ENCODE results near the gene ATRNL1. TPM values are rescaled to one million over a fixed set of nuclear protein-coding genes. Genes with fewer than 3 reads are reported as not detected.

The ATRNL1 gene
- total and polyA plus RNA-seq, 2 experiments from 2014 or later, result 4.8 to 29.7 TPM

- H3K27ac ChIP-seq (ENCODE audit: low read depth), result no peak overlapping the region
- H3K4me2 ChIP-seq, result no peak overlapping the region
- TF ChIP-seq ZNF331 (CRISPR knock-in tag; IDR thresholded peaks at IDR 0.05; ENCODE audit: low read depth) (no peak), NANOG (IDR thresholded peaks at IDR 0.05; ENCODE audit: borderline replicate concordance) (no peak), CREB1 (CRISPR knock-in tag; IDR thresholded peaks at IDR 0.05; ENCODE audit: low read depth) (no peak), POLR2AphosphoS5 (IDR thresholded peaks at IDR 0.05; ENCODE audit: low read depth) (no peak), JUNB (IDR thresholded peaks at IDR 0.05; ENCODE audit: unreplicated experiment) (no peak), ZNF114 (CRISPR knock-in tag; IDR thresholded peaks at IDR 0.05) (no peak), EZH2phosphoT487 (IDR thresholded peaks at IDR 0.05; ENCODE audit: unreplicated experiment) (no peak), STAT1 (IDR thresholded peaks at IDR 0.05; ENCODE audit: unreplicated experiment) (no peak), EZH2 (IDR thresholded peaks at IDR 0.05; ENCODE audit: low read depth, unreplicated experiment) (no peak)
- TF ChIP-seq, protein P1, sequence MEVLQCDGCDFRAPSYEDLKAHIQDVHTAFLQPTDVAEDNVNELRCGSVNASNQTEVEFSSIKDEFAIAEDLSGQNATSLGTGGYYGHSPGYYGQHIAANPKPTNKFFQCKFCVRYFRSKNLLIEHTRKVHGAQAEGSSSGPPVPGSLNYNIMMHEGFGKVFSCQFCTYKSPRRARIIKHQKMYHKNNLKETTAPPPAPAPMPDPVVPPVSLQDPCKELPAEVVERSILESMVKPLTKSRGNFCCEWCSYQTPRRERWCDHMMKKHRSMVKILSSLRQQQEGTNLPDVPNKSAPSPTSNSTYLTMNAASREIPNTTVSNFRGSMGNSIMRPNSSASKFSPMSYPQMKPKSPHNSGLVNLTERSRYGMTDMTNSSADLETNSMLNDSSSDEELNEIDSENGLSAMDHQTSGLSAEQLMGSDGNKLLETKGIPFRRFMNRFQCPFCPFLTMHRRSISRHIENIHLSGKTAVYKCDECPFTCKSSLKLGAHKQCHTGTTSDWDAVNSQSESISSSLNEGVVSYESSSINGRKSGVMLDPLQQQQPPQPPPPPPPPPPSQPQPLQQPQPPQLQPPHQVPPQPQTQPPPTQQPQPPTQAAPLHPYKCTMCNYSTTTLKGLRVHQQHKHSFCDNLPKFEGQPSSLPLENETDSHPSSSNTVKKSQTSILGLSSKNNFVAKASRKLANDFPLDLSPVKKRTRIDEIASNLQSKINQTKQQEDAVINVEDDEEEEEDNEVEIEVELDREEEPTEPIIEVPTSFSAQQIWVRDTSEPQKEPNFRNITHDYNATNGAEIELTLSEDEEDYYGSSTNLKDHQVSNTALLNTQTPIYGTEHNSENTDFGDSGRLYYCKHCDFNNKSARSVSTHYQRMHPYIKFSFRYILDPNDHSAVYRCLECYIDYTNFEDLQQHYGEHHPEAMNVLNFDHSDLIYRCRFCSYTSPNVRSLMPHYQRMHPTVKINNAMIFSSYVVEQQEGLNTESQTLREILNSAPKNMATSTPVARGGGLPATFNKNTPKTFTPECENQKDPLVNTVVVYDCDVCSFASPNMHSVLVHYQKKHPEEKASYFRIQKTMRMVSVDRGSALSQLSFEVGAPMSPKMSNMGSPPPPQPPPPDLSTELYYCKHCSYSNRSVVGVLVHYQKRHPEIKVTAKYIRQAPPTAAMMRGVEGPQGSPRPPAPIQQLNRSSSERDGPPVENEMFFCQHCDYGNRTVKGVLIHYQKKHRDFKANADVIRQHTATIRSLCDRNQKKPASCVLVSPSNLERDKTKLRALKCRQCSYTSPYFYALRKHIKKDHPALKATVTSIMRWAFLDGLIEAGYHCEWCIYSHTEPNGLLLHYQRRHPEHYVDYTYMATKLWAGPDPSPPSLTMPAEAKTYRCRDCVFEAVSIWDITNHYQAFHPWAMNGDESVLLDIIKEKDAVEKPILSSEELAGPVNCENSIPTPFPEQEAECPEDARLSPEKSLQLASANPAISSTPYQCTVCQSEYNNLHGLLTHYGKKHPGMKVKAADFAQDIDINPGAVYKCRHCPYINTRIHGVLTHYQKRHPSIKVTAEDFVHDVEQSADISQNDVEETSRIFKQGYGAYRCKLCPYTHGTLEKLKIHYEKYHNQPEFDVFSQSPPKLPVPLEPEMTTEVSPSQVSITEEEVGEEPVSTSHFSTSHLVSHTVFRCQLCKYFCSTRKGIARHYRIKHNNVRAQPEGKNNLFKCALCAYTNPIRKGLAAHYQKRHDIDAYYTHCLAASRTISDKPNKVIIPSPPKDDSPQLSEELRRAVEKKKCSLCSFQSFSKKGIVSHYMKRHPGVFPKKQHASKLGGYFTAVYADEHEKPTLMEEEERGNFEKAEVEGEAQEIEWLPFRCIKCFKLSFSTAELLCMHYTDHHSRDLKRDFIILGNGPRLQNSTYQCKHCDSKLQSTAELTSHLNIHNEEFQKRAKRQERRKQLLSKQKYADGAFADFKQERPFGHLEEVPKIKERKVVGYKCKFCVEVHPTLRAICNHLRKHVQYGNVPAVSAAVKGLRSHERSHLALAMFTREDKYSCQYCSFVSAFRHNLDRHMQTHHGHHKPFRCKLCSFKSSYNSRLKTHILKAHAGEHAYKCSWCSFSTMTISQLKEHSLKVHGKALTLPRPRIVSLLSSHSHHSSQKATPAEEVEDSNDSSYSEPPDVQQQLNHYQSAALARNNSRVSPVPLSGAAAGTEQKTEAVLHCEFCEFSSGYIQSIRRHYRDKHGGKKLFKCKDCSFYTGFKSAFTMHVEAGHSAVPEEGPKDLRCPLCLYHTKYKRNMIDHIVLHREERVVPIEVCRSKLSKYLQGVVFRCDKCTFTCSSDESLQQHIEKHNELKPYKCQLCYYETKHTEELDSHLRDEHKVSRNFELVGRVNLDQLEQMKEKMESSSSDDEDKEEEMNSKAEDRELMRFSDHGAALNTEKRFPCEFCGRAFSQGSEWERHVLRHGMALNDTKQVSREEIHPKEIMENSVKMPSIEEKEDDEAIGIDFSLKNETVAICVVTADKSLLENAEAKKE (CRISPR knock-in tag; IDR thresholded peaks at IDR 0.05), result no peak
- TF ChIP-seq, protein P2, sequence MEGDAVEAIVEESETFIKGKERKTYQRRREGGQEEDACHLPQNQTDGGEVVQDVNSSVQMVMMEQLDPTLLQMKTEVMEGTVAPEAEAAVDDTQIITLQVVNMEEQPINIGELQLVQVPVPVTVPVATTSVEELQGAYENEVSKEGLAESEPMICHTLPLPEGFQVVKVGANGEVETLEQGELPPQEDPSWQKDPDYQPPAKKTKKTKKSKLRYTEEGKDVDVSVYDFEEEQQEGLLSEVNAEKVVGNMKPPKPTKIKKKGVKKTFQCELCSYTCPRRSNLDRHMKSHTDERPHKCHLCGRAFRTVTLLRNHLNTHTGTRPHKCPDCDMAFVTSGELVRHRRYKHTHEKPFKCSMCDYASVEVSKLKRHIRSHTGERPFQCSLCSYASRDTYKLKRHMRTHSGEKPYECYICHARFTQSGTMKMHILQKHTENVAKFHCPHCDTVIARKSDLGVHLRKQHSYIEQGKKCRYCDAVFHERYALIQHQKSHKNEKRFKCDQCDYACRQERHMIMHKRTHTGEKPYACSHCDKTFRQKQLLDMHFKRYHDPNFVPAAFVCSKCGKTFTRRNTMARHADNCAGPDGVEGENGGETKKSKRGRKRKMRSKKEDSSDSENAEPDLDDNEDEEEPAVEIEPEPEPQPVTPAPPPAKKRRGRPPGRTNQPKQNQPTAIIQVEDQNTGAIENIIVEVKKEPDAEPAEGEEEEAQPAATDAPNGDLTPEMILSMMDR (conservative IDR thresholded peaks at IDR 0.05; ENCODE audit: low read depth in 2 of 2), result no peak
- TF ChIP-seq, protein P3, sequence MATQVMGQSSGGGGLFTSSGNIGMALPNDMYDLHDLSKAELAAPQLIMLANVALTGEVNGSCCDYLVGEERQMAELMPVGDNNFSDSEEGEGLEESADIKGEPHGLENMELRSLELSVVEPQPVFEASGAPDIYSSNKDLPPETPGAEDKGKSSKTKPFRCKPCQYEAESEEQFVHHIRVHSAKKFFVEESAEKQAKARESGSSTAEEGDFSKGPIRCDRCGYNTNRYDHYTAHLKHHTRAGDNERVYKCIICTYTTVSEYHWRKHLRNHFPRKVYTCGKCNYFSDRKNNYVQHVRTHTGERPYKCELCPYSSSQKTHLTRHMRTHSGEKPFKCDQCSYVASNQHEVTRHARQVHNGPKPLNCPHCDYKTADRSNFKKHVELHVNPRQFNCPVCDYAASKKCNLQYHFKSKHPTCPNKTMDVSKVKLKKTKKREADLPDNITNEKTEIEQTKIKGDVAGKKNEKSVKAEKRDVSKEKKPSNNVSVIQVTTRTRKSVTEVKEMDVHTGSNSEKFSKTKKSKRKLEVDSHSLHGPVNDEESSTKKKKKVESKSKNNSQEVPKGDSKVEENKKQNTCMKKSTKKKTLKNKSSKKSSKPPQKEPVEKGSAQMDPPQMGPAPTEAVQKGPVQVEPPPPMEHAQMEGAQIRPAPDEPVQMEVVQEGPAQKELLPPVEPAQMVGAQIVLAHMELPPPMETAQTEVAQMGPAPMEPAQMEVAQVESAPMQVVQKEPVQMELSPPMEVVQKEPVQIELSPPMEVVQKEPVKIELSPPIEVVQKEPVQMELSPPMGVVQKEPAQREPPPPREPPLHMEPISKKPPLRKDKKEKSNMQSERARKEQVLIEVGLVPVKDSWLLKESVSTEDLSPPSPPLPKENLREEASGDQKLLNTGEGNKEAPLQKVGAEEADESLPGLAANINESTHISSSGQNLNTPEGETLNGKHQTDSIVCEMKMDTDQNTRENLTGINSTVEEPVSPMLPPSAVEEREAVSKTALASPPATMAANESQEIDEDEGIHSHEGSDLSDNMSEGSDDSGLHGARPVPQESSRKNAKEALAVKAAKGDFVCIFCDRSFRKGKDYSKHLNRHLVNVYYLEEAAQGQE (IDR thresholded peaks at IDR 0.05; ENCODE audit: unreplicated experiment), result no peak
- TF ChIP-seq, protein P4, sequence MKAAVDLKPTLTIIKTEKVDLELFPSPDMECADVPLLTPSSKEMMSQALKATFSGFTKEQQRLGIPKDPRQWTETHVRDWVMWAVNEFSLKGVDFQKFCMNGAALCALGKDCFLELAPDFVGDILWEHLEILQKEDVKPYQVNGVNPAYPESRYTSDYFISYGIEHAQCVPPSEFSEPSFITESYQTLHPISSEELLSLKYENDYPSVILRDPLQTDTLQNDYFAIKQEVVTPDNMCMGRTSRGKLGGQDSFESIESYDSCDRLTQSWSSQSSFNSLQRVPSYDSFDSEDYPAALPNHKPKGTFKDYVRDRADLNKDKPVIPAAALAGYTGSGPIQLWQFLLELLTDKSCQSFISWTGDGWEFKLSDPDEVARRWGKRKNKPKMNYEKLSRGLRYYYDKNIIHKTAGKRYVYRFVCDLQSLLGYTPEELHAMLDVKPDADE (IDR thresholded peaks at IDR 0.05), result no peak
- no peaks in the 10 kb centered on the region for H3K79me2 ChIP-seq (replicated peaks; ENCODE audit: insufficient read depth)
- H3F3A ChIP-seq (replicated peaks; ENCODE audit: low read depth), result no peaks in the 10 kb centered on the region
- H3K36me3 ChIP-seq (ENCODE audit: insufficient read depth), result no peaks in the 10 kb centered on the region
- Mint-ChIP-seq H3K9me3 (no peaks in the 10 kb centered on the region), H3K27ac (no peak overlapping the region), H3K27me3 (ENCODE audit: insufficient read depth, low read depth, poor library complexity) (no peaks in the 10 kb centered on the region), H3K36me3 (ENCODE audit: low read depth) (no peaks in the 10 kb centered on the region), H3K4me3 (no peak overlapping the region), H3K4me1 (peaks cover 8% of the 10 kb centered on the region)
- H3K27me3 ChIP-seq (ENCODE audit: insufficient read depth), result no peaks in the 10 kb centered on the region
- H3K9me2 ChIP-seq (ENCODE audit: insufficient read depth), result peaks cover 20% of the 10 kb centered on the region; the same call in 1 of the 2 replicates
- no peaks in the 10 kb centered on the region for H4K20me1 ChIP-seq (replicated peaks; ENCODE audit: insufficient read depth)
- 0 out of 2 replicates have a peak, but pooled peaks cover 3% of the 10 kb centered on the region for H3K4me1 ChIP-seq (ENCODE audit: insufficient read depth)
- H3K4me3 ChIP-seq, result no peak overlapping the region
- no peak overlapping the region for H2AFZ ChIP-seq
- DNase-seq (ENCODE audit: low spot score), result peak; percentile 19
- ATAC-seq, result no peak; the same call in 2 of the 3 replicates
Observed at GRCh38 chr10:115963848-115964247, 870.7 kb downstream of the ATRNL1 start.

Measured in GM23338 (cell line).